GM20000 (cell line): ENCODE results near the gene STAM.

Experiments used
- DNase-seq: peaks from one replicate; pipeline ENCODE4 v3.0.0; 2012; ENCODE audit warnings: low spot score
- CTCF ChIP-seq: IDR thresholded peaks from 2 replicates; pipeline ENCODE4 v1.5.1; 2012; ENCODE audit warnings: mild to moderate bottlenecking, control low read depth; ENCODE audit errors: extremely low read depth, missing control alignments

The STAM gene

DNA sequence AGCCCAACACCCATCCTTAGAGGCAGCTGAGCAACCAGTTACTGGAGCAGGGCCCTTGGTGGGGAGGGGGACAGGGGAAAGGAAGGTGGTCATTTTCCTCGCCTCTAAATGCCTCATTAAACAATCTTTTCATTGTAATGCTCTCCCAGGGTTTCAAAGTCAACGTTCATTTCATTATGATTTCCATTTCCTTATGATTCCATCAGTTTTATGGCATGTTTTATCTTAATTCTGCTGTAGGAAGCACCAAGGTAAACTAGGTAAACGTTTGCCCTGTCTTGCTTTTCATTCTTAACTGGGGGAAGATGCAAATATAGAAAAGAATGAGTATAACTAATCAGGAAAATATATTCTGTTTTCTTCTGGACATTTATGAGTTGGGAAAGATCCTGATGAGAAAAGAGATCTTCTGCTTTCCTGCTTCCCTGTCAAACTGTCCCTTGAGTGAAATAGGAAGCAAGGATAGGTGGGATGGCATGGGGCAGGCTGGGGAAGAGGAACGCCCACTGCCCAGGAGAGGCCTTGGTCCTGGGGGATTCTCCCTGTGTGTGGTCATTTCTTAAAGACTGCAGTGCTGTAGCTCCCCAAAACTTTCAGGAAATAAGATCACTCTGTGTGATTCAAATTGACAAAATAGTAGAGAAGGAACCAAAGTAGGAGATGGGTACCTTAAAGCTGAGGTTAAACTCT is 87.5 kb downstream of the STAM start:
- no peak for DNase-seq
- no peak for TF ChIP-seq CTCF

- TF ChIP-seq CTCF = no peak
- no peak for DNase-seq
Measured at GRCh38 chr10:17733620-17734019, 89.7 kb downstream of the STAM start.

GRCh38 chr10:17734432-17735080 is 90.6 kb downstream of the STAM start:
- TF ChIP-seq CTCF = no peak
- no peak for DNase-seq

DNA sequence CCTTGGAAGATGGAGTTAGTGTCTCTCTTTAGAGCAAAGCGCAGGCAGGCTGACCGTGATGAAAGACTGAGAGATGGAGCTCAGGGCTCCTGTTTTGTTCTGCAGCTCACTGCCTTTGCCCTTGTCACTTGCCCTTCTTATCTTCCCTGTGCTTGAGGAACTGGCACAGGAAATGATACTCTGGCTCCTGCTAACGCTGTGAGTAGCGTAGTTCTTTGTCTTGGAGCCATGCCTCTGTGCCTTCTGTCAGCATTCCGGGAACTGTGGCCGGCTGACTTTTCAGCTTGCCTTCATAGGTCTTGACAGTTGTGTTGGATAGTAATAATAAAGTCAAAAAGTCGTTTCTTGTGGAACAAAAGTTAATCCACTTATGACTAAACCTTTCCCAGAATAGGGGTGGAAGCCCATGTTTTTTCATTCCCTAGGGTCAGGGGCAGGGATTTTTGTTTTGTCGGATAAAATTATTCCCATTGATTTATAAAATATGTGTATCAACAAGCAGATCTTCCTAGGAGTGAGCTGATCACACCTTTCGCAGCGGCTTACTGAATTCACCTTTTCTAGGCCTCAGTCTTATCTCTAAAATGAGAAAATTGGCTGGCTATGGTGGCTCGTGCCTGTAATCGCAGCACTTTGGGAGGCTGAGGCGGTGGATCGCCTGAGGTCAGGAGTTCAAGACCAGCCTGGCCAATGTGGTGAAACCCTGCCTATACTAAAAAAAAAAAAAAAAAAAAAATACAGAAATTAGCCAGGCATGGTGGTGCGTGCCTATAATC is 91.4 kb downstream of the STAM start:
- no peak for TF ChIP-seq CTCF
- no peak for DNase-seq

GRCh38 chr10:17736223-17736622 is 92.3 kb downstream of the STAM start:
- DNase-seq = no peak
- TF ChIP-seq CTCF = no peak

DNA sequence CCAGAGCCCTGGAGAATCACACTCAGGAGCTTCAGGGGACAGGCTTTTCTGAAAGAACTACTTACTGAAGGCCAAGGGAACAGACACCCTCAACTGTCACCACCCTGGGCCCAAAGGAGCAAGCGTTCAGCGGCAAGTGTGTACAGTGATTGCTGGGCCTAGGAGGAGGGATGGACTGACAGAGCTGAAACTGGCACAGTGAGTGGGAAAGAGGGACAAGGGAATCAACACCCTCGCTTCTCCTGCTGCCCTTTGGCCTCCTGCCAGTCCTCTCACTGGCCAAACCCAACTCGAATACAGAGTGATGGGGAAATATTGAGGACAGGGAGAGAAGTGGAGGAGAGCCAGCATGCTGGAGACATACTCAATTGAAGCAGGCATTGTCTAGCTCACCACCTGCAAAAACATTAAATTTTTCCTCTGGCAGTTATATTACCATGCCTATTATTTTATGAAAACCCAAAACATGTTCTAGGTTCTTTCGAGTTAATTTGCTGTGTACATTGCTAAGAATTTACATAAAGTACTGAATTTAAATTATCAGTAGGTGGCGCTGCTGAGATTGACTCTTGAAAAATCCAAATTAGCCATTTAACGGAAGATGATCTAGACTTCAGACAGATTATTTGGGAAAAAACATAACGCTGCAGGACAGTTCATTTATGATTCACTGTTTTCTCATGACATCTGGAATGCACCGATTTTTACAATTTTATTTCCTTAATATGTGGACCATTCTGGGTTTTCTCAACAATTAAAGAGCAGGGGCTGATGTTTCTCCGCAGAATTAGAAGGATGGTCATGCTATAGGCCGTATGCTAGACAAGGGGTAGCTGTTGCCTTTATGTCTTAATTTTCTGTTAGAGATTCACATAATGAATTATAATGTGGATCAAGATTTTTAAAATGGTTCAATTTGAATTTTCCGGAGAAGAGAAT is 93.3 kb downstream of the STAM start:
- peak; percentile 36 for DNase-seq

More for the DNA sequence above, 93.3 kb downstream of the STAM start:
- peak; percentile 43 for TF ChIP-seq CTCF
